Kidney (tissue), 14 donors: ENCODE results near the gene MTA3. TPM values are rescaled to one million over a fixed set of nuclear protein-coding genes. Genes with fewer than 3 reads are reported as not detected.

Experiments
- DNase-seq, 5 donors: peaks; one replicate each; pipeline ENCODE4 v3.0.0-alpha.2; 2013 to 2020
- FAIRE-seq: peaks from 2 replicates; lab custom pipeline; 2012; peaks lifted over from hg19 to GRCh38; lab: Jason Lieb, UNC
- H3K27ac ChIP-seq, 2 donors: one replicate each; pipeline ENCODE4 v1.7.0; 2013; ENCODE audit warnings: low read depth in 2 of 2, low read length in 2 of 2, inconsistent platforms in 1 of 2
- H3K27me3 ChIP-seq: one replicate; pipeline ENCODE4 v1.7.1; 2013; ENCODE audit warnings: low read length, inconsistent platforms; ENCODE audit not compliant: control insufficient read depth, insufficient read depth
- H3K36me3 ChIP-seq, 3 donors: one replicate each; pipeline versions ENCODE4 v1.7.0 to v1.7.1; 2013; ENCODE audit warnings: low read length in 3 of 3, control low read depth in 1 of 3, inconsistent platforms in 1 of 3; ENCODE audit not compliant: insufficient read depth in 3 of 3, control insufficient read depth in 2 of 3
- H3K4me1 ChIP-seq, 3 donors: one replicate each; pipeline versions ENCODE4 v1.7.0 to v1.7.1; 2013; ENCODE audit warnings: low read length in 3 of 3, inconsistent platforms in 1 of 3, low read depth in 1 of 3; ENCODE audit not compliant: control insufficient read depth in 2 of 3, insufficient read depth in 2 of 3
- H3K4me3 ChIP-seq, 3 donors: one replicate each; pipeline versions ENCODE4 v1.7.0 to v1.8.1; 2013; ENCODE audit warnings: low read length in 3 of 3, control low read depth in 1 of 3, inconsistent platforms in 1 of 3
- H3K9ac ChIP-seq, 3 donors: one replicate each; pipeline versions ENCODE4 v1.7.0 to v1.7.1; 2013; ENCODE audit warnings: low read length in 3 of 3, control low read depth in 1 of 3, inconsistent platforms in 1 of 3
- H3K9me3 ChIP-seq, 3 donors: one replicate each; pipeline versions ENCODE4 v1.7.0 to v1.7.1; 2013; ENCODE audit warnings: low read length in 3 of 3, control low read depth in 1 of 3, inconsistent platforms in 1 of 3; ENCODE audit not compliant: control insufficient read depth in 2 of 3, insufficient read depth in 1 of 3
- CTCF ChIP-seq: IDR thresholded peaks from 3 replicates; pipeline ENCODE4 v1.5.1; 2012; ENCODE audit warnings: mild to moderate bottlenecking, moderate library complexity, borderline replicate concordance; ENCODE audit not compliant: insufficient read depth; ENCODE audit errors: extremely low read depth
- intact Hi-C: fragments of 100-400 bp; cut with DNase I; formaldehyde crosslinking; loops from one replicate; pipeline ENCODE4 v1.11.1; 2022
- polyA plus RNA-seq: library from polyadenylated mRNA; stranded (reverse); fragments of 350-450 nt; fragmentation: Illumina TruSeq; extraction: RNeasy Lipid Tissue Mini Kit (QIAGEN cat#74804); gene quantifications from one replicate; pipeline ENCODE4 v1.2.3, GENCODE V29; 2014; ENCODE audit warnings: low read depth, low replicate concordance; ENCODE audit not compliant: insufficient read depth
- total RNA-seq: library from RNA; stranded (reverse); fragmentation: NEBNext Ultra II Directional; extraction: Animal tissue kit (Norgen Biotek cat#: 25700); gene quantifications from one replicate; pipeline ENCODE4 v1.2.1, GENCODE V29; 2021
- donor health status: control.
- donor health status: control.
- donor health status: control.
- donor health status: control.
- donor health status: control.
- donor health status: DM: yes; HTN: yes; CAD: no.
- donor health status: Normal renal cell carcinoma (clear cell type).

The MTA3 gene
- total and polyA plus RNA-seq, 2 donors from 2014 or later: 27.7 to 35.2 TPM

GRCh38 chr2:42756966-42757513, 188.6 kb downstream of the MTA3 start:
- Histone ChIP-seq H3K4me1 (peaks cover 0 to 5% (median 0%) of the 10 kb centered on the region in 3 donors), H3K27me3 (no peaks in the 10 kb centered on the region), H3K27ac (no peak overlapping the region), H3K9me3 (no peaks in the 10 kb centered on the region), H3K9ac (no peak overlapping the region), H3K36me3 (no peaks in the 10 kb centered on the region), H3K4me3 (no peak overlapping the region)
- FAIRE-seq: no peak
- intact Hi-C loops: no loop called here
- no peak for DNase-seq
- TF ChIP-seq CTCF: no peak

- H3K9me3 ChIP-seq: no peaks in the 10 kb centered on the region
- H3K36me3 ChIP-seq: no peaks in the 10 kb centered on the region
- no peak overlapping the region for H3K4me3 ChIP-seq
- DNase-seq (no peak), FAIRE-seq (no peak)
- no peaks in the 10 kb centered on the region for H3K27me3 ChIP-seq
- no peak overlapping the region for H3K27ac ChIP-seq
- intact Hi-C loops: no loop called here
- peaks cover 0 to 5% (median 0%) of the 10 kb centered on the region in 3 donors for H3K4me1 ChIP-seq
- H3K9ac ChIP-seq: no peak overlapping the region
- TF ChIP-seq CTCF: no peak
Observed at GRCh38 chr2:42757981-42758740, 189.7 kb downstream of the MTA3 start.

GRCh38 chr2:42758751-42759150, 190.3 kb downstream of the MTA3 start:
- Histone ChIP-seq H3K9ac (no peak overlapping the region), H3K27me3 (no peaks in the 10 kb centered on the region), H3K4me1 (peaks cover 0 to 2% (median 0%) of the 10 kb centered on the region in 3 donors), H3K27ac (no peak overlapping the region), H3K36me3 (no peaks in the 10 kb centered on the region), H3K4me3 (no peak overlapping the region), H3K9me3 (no peaks in the 10 kb centered on the region)
- FAIRE-seq (no peak), DNase-seq (no peak)
- no peak for TF ChIP-seq CTCF
- intact Hi-C loops: no loop called here
